KBM-7 (cell line): Measurements from ENCODE around the gene NARF.
"Not testable (repeated sequence)": the region's sequence is repeated elsewhere in the genome, so short reads cannot be mapped to it uniquely, and the experiment has no call there.

ENCODE experiments used
- DNase-seq: peaks from one replicate; pipeline ENCODE4 v3.0.0-alpha.2; 2015
- in situ Hi-C: fragments of 300-500 bp; cut with MboI; formaldehyde crosslinking; loops from 2 replicates; pipeline ENCODE4 v1.14.3; 2020; ENCODE audit warnings: low sequenced_read_pairs, low pct_unique_long_range_greater_than_20kb, mixed read lengths

NARF gene

GRCh38 chr17:82491533-82491932 is 33.0 kb downstream of the NARF start:
- in situ Hi-C loops = loop anchor here (25.0 kb wide), 1 partner anchor 96 kb away; no protein-coding TSS in a partner anchor

GRCh38 chr17:82492643-82493225 is 34.2 kb downstream of the NARF start:
- no peak for DNase-seq
- in situ Hi-C loops = loop anchor here (25.0 kb wide), 1 partner anchor 95 kb away; no protein-coding TSS in a partner anchor

More at GRCh38 chr17:82491533-82491932, 33.0 kb downstream of the NARF start:
- no peak for DNase-seq

GRCh38 chr17:82493226-82493781 is 34.8 kb downstream of the NARF start:
- in situ Hi-C loops = loop anchor here (25.0 kb wide), 1 partner anchor 94 kb away; no protein-coding TSS in a partner anchor
- no peak for DNase-seq

GRCh38 chr17:82494236-82495055 is 35.9 kb downstream of the NARF start:
- DNase-seq = peak; percentile 95
- in situ Hi-C loops = loop anchor here (25.0 kb wide), 1 partner anchor 93 kb away; no protein-coding TSS in a partner anchor

- in situ Hi-C loops = loop anchor here (25.0 kb wide), 1 partner anchor 91 kb away; no protein-coding TSS in a partner anchor
- DNase-seq = no peak
Observed at GRCh38 chr17:82495844-82496528, 37.4 kb downstream of the NARF start.

GRCh38 chr17:82496529-82497434 is 38.2 kb downstream of the NARF start:
- in situ Hi-C loops = loop anchor here (25.0 kb wide), 1 partner anchor 91 kb away; no protein-coding TSS in a partner anchor
- DNase-seq = peak; percentile 90

- in situ Hi-C loops = loop anchor here (25.0 kb wide), 1 partner anchor 90 kb away; no protein-coding TSS in a partner anchor
- DNase-seq = peak; percentile 59
Observed at GRCh38 chr17:82497483-82498405, 39.2 kb downstream of the NARF start.

GRCh38 chr17:82502207-82502606 is 43.7 kb downstream of the NARF start:
- DNase-seq = no peak

GRCh38 chr17:82503094-82503727 is 44.7 kb downstream of the NARF start:
- in situ Hi-C loops = no loop called here
- DNase-seq = no peak

More at GRCh38 chr17:82502207-82502606, 43.7 kb downstream of the NARF start:
- in situ Hi-C loops = no loop called here

GRCh38 chr17:82503728-82504308 is 45.3 kb downstream of the NARF start:
- DNase-seq = no peak
- in situ Hi-C loops = no loop called here

GRCh38 chr17:82505296-82505695 is 46.8 kb downstream of the NARF start:
- DNase-seq = no peak
- in situ Hi-C loops = no loop called here

- DNase-seq, in situ Hi-C loops: not testable (repeated sequence)
Observed at GRCh38 chr17:82506402-82506801, 47.9 kb downstream of the NARF start.

GRCh38 chr17:82507631-82508175 is 49.2 kb downstream of the NARF start:
- in situ Hi-C loops = no loop called here
- DNase-seq = no peak

- DNase-seq, in situ Hi-C loops: not testable (repeated sequence)
Observed at GRCh38 chr17:82511642-82512041, 53.1 kb downstream of the NARF start.

GRCh38 chr17:82513864-82514263 is 55.3 kb downstream of the NARF start:
- in situ Hi-C loops, DNase-seq: not testable (repeated sequence)

GRCh38 chr17:82517230-82517865 is 58.8 kb downstream of the NARF start:
- in situ Hi-C loops = no loop called here
- DNase-seq = no peak
